SK-N-MC (cell line): Measurements from ENCODE around the gene SORBS1.
"Not testable (repeated sequence)": the region's sequence is repeated elsewhere in the genome, so short reads cannot be mapped to it uniquely, and the experiment has no call there.

Source experiments
- DNase-seq: peaks from one replicate; pipeline ENCODE4 v3.0.0-alpha.2; 2011; ENCODE audit warnings: low read depth, low spot score
- H3K27ac ChIP-seq: fragments of 200-600 bp; sonication (generic); 2 replicates; pipeline ENCODE4 v1.5.1; 2016; ENCODE audit warnings: mixed run types
- H3K36me3 ChIP-seq: fragments of 200-600 bp; sonication (generic); 2 replicates; pipeline ENCODE4 v1.6.1; 2017; ENCODE audit warnings: antibody characterized with exemption, low read length, mixed read lengths; ENCODE audit not compliant: insufficient read depth
- H3K4me3 ChIP-seq: fragments of 200-600 bp; sonication (generic); 2 replicates; pipeline ENCODE4 v1.5.1; 2016
- H3K9ac ChIP-seq: fragments of 200-600 bp; sonication (generic); 2 replicates; pipeline ENCODE4 v1.8.0; 2017; ENCODE audit warnings: mixed run types, mixed read lengths; ENCODE audit not compliant: insufficient read length
- H3K9me3 ChIP-seq: fragments of 200-600 bp; sonication (generic); 2 replicates; pipeline ENCODE4 v1.6.1; 2017; ENCODE audit warnings: low read depth, mild to moderate bottlenecking, antibody characterized with exemption, low read length, moderate library complexity, mixed read lengths
- EZH2 ChIP-seq: fragments of 200-600 bp; sonication (generic); IDR thresholded peaks from one replicate; pipeline ENCODE4 v1.6.1; 2017; ENCODE audit warnings: antibody characterized with exemption
- FOXP2 ChIP-seq: optimal IDR thresholded peaks from 2 replicates; pipeline ENCODE3; 2011; ENCODE audit warnings: mild to moderate bottlenecking, moderate library complexity; ENCODE audit not compliant: insufficient read depth; ENCODE audit errors: extremely low read length, control extremely low read depth
- POLR2AphosphoS5 ChIP-seq: IDR thresholded peaks from 2 replicates; pipeline ENCODE4 v1.6.1; 2012; ENCODE audit warnings: mild to moderate bottlenecking, low read depth, low read length, borderline replicate concordance

Gene SORBS1

DNA sequence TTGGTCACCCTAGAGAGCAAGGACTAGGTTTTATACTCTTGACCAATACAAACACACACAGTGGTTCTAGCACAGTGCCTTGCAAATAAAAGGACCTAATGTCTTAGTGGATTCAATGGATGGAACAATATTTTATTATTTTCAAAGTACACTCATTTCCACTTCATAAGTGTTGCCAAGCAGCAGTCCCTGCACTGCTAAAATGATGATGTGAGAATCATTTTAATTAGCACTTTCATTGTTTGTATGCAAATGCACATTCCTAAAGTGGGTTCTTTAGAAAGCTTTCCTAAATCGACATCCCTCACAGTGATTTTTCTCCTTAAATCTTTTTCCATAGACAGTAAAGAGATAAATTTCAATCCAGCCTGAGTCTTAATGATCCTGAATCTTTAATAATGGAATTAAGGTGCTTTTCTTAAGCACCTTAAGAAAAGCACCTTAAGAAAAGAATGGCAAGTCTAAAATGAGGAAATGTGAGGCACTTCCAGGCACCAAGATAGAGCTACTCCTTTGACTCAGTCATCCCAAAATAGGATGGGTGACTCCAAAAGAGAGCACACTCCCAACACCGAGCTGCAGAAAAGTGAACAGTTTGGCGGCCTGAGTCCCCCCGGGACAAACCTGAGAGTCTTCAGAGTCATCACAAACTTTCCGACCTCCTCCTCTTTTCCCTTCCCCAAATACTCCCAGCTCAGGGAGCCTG lies 84.5 kb downstream of the SORBS1 start:
- Histone ChIP-seq H3K9ac (no peak overlapping the region), H3K27ac (no peak overlapping the region), H3K36me3 (no peaks in the 10 kb centered on the region), H3K4me3 (no peak overlapping the region), H3K9me3 (no peaks in the 10 kb centered on the region)
- TF ChIP-seq POLR2AphosphoS5 (no peak), FOXP2 (no peak), EZH2 (no peak)
- no peak for DNase-seq

DNA sequence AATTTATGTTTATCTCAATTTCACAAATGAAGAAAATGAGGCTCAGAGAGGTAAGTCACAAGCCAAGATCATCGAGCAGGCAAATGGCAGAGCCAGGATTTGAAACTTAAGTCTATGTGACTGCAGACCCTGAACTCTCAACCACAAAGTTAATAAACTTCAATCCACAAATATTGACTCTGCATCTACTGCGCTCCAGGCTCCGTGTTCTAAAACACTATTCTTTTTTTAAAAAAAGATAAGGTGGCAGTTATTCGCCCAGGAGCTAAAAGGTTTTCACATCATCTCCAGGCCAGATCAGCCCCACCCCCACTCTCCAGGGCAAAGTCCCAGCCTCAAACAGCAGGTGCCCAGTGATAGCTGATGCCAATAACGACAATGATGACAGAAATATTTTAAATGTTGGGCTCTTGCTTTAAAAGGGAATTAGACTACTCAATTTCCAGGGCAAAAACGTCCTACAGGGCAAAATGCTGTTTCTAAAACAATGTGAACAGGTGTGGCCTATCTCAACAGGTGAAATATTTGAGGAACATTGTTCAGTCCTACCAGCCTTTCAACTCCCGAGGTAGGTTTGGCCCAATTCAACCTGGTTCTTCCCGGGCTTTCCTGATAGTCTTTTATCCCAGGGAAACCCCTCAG lies 85.2 kb downstream of the SORBS1 start:
- no peaks in the 10 kb centered on the region for H3K9me3 ChIP-seq
- H3K4me3 ChIP-seq, result no peak overlapping the region
- TF ChIP-seq FOXP2, result no peak
- no peak for TF ChIP-seq EZH2
- TF ChIP-seq POLR2AphosphoS5, result no peak
- no peak for DNase-seq
- no peaks in the 10 kb centered on the region for H3K36me3 ChIP-seq
- H3K9ac ChIP-seq, result no peak overlapping the region
- no peak overlapping the region for H3K27ac ChIP-seq

DNA sequence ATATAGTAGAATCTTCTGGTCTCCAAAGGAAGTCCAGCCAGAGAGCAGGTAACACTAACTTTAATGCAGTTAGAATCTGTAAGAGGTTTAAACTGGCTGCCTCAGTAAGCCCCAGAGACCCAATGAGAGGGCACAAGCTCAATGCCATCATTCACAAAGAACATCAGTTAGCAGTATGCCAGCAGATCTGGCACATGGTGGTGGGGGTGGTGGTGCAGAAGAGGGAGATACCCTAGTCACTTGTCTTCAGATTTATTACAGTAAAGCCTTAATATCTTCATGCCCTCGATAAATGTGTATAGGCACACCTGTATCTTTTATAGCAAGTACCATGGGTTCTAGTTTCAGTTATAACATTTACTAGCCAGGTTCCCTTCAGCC lies 86.2 kb downstream of the SORBS1 start:
- H3K9ac ChIP-seq, result no peak overlapping the region

DNA sequence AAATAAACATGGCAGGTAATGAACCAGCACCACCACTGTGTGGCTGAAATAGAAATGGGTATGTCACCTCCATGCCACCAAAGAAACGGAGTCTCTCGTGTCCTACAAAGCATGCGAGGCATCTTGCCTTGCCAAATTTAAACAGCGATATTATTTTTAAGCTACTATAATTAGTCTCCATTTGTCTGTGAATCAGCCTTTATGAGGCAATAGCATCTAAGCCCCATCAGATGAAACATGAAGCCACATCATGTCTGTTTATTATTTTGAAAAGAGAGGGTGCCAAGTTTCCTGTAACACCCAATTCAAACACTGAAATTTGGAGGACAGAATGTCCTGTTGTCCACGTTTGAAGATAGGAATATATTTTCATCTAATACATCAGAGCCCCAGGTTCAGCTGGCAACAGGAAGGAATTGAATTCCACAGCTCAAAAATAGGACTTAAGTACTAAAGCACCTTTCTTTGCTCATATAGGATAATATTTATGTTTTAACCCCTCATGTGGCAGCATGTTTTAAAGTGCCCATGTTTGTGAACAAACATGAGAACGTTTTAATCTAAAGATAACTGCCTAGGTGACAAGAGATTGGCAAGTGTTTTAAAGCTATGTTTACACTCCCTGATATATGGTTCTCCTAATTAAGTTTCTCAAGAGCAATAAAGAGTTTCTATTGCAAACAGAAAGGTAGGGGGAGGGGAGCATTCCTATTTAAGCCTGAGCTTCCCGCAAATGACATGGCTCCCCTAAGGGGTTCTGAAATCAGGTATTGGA lies 86.8 kb downstream of the SORBS1 start:
- TF ChIP-seq EZH2, result no peak
- TF ChIP-seq FOXP2, result no peak
- TF ChIP-seq POLR2AphosphoS5, result no peak

More for the DNA sequence above, 86.2 kb downstream of the SORBS1 start:
- no peak for TF ChIP-seq POLR2AphosphoS5
- TF ChIP-seq EZH2, result no peak
- TF ChIP-seq FOXP2, result no peak
- no peak overlapping the region for H3K27ac ChIP-seq
- H3K36me3 ChIP-seq, result no peaks in the 10 kb centered on the region
- H3K4me3 ChIP-seq, result no peak overlapping the region
- DNase-seq, result no peak
- no peaks in the 10 kb centered on the region for H3K9me3 ChIP-seq

DNA sequence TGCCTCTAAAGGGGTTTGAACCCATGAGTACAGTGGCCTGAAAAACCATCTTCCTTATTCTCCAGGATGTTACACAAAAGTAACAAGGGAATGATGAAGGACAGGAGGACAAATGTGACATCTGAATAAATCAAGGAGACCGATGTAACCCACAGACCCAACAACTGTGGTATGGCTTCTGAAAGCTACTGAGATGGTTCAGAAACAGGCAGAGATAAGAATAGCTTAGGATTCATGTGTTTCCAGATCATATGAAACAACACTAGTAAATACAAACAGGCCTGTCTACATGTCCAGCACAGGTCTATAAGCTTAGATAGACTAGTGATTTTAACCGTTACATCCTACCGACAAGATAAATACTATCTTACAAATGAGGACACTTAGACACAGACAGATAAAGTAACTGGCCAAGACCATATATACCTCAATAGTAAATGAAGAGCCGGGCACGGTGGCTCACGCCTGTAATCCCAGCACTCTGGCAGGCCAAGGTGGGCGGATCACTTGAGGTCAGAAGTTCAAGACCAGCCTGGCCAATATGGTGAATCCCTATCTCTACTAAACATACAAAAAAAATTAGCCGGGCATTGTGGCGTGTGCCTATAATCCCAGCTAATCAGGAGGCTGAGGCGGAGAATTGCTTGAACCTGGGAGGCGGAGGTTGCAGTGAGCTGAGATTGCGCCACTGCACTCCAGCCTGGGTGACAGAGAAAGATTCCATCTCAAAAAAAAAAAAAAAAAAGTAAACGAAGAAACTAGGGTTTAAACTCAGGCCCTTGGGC lies 88.7 kb downstream of the SORBS1 start:
- no peak for DNase-seq
- Histone ChIP-seq H3K9ac (no peak overlapping the region), H3K36me3 (no peaks in the 10 kb centered on the region), H3K9me3 (no peaks in the 10 kb centered on the region), H3K27ac (no peak overlapping the region), H3K4me3 (no peak overlapping the region)
- no peak for TF ChIP-seq EZH2

More for the DNA sequence above, 86.8 kb downstream of the SORBS1 start:
- Histone ChIP-seq H3K36me3 (no peaks in the 10 kb centered on the region), H3K9me3 (no peaks in the 10 kb centered on the region), H3K9ac (no peak overlapping the region), H3K4me3 (no peak overlapping the region), H3K27ac (no peak overlapping the region)
- no peak for DNase-seq

DNA sequence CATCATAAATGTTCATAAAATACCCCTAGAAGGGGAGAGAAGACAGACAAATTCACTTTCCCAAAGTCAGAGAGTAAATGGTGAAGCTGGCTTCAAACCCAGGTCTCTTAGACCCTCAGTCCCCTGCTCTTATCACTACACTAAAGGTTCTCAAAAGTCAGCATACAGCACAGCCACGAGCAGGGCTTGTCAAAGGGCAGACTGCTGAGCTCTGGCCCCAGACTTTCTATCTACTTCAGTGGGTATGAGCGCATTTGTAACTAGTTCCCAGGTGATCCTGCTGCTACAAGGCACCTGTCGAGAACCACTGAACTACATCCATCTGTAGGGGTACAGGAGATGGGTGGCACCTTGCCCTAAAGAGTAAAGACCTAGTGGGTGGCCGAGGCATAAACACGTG lies 91.5 kb downstream of the SORBS1 start:
- Histone ChIP-seq H3K36me3 (no peaks in the 10 kb centered on the region), H3K27ac (no peak overlapping the region), H3K9ac (no peak overlapping the region), H3K9me3 (no peaks in the 10 kb centered on the region), H3K4me3 (no peak overlapping the region)
- TF ChIP-seq EZH2, result no peak
- no peak for TF ChIP-seq POLR2AphosphoS5
- no peak for TF ChIP-seq FOXP2
- DNase-seq, result no peak

DNA sequence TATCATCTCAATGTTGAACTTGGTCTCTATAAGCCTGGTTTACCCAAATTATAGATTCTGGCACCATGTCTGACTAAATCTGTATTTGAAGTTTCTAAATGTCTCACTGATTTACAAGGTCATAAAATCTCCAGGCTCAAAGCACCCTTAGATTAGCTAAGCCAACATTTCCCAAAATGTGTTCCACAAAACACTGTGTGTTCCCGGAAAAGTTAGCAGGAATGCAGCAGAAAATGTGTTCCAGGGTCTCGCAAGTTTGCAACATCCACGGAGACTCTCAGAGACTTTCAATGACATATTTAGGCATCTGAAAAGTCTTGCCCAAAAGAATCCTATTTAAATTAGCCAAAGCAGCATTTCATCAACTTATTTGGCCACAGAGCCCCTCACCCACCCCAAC lies 91.9 kb downstream of the SORBS1 start:
- H3K27ac ChIP-seq, result no peak overlapping the region
- H3K9me3 ChIP-seq, result no peaks in the 10 kb centered on the region
- H3K4me3 ChIP-seq, result no peak overlapping the region
- no peaks in the 10 kb centered on the region for H3K36me3 ChIP-seq
- no peak for DNase-seq
- no peak overlapping the region for H3K9ac ChIP-seq
- TF ChIP-seq EZH2 (no peak), FOXP2 (no peak), POLR2AphosphoS5 (no peak)

DNA sequence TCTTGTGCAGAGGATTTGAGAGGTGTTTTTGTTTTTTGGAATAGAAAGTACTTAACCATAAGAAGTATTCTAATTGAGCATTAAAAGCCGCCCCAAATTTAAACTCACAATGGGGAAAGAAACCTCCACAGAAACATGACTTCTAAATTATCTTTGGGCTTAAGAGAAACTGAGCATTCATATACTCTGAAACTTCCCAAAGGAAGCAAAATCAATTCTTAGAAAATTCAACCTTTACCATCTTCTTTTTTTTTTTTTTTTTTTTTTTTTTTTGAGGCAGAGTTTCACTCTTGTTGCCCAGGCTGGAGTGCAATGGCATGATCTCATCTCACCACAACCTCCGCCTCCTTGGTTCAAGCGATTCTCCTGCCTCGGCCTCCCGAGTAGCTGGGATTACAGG lies 93.5 kb downstream of the SORBS1 start:
- not testable (repeated sequence) for DNase-seq, H3K9me3 ChIP-seq, H3K36me3 ChIP-seq, H3K9ac ChIP-seq
- peak overlapping the region; percentile 79 for H3K27ac ChIP-seq
- peak overlapping the region; percentile 57 for H3K4me3 ChIP-seq
